Stimulated activated naive CD4-positive, alpha-beta T cell treated with Interleukin-2 at 50 U/mL for 16 hours (primary cell): ENCODE results near the gene GALNTL6.
"Not testable (repeated sequence)": the region's sequence is repeated elsewhere in the genome, so short reads cannot be mapped to it uniquely, and the experiment has no call there.

ENCODE experiments used
- DNase-seq: peaks from one replicate; lab custom pipeline; 2025; lab: John Stamatoyannopoulos, UW

The GALNTL6 gene

GRCh38 chr4:172392741-172393140, 579.5 kb downstream of the GALNTL6 start:
- DNase-seq, result no peak

GRCh38 chr4:172393220-172393619, 580.0 kb downstream of the GALNTL6 start:
- DNase-seq, result no peak

- DNase-seq, result no peak
Observed at GRCh38 chr4:172404676-172405075, 591.5 kb downstream of the GALNTL6 start.

GRCh38 chr4:172410363-172410762, 597.2 kb downstream of the GALNTL6 start:
- no peak for DNase-seq

- DNase-seq, result no peak
Observed at GRCh38 chr4:172411149-172411548, 597.9 kb downstream of the GALNTL6 start.

- DNase-seq, result no peak
Observed at GRCh38 chr4:172412851-172413580, 599.8 kb downstream of the GALNTL6 start.

- DNase-seq, result not testable (repeated sequence)
Observed at GRCh38 chr4:172428979-172429378, 615.8 kb downstream of the GALNTL6 start.

- no peak for DNase-seq
Observed at GRCh38 chr4:172480471-172480870, 667.3 kb downstream of the GALNTL6 start.

GRCh38 chr4:172481802-172482508, 668.8 kb downstream of the GALNTL6 start:
- no peak for DNase-seq

- no peak for DNase-seq
Observed at GRCh38 chr4:172485007-172485406, 671.8 kb downstream of the GALNTL6 start.

- DNase-seq, result no peak
Observed at GRCh38 chr4:172486531-172486930, 673.3 kb downstream of the GALNTL6 start.

GRCh38 chr4:172489861-172490260, 676.7 kb downstream of the GALNTL6 start:
- no peak for DNase-seq

- DNase-seq, result no peak
Observed at GRCh38 chr4:172495769-172496168, 682.6 kb downstream of the GALNTL6 start.

- DNase-seq, result no peak
Observed at GRCh38 chr4:172497321-172497720, 684.1 kb downstream of the GALNTL6 start.

- no peak for DNase-seq
Observed at GRCh38 chr4:172514011-172514410, 700.8 kb downstream of the GALNTL6 start.

- DNase-seq, result no peak
Observed at GRCh38 chr4:172514801-172515200, 701.6 kb downstream of the GALNTL6 start.

GRCh38 chr4:172515266-172515879, 702.2 kb downstream of the GALNTL6 start:
- no peak for DNase-seq

GRCh38 chr4:172517391-172517790, 704.2 kb downstream of the GALNTL6 start:
- DNase-seq, result no peak

- no peak for DNase-seq
Observed at GRCh38 chr4:172521248-172521647, 708.0 kb downstream of the GALNTL6 start.

- no peak for DNase-seq
Observed at GRCh38 chr4:172521680-172522079, 708.5 kb downstream of the GALNTL6 start.

GRCh38 chr4:172543249-172543648, 730.0 kb downstream of the GALNTL6 start:
- DNase-seq, result no peak

- no peak for DNase-seq
Observed at GRCh38 chr4:172546782-172547181, 733.6 kb downstream of the GALNTL6 start.

- no peak for DNase-seq
Observed at GRCh38 chr4:172547724-172548123, 734.5 kb downstream of the GALNTL6 start.
